ENCODE data around the gene FNDC1. TPM values are rescaled to one million over a fixed set of nuclear protein-coding genes. Genes with fewer than 3 reads are reported as not detected.

FNDC1 gene
- total RNA-seq, 1 experiment from 2014 or later, result not detected

DNA sequence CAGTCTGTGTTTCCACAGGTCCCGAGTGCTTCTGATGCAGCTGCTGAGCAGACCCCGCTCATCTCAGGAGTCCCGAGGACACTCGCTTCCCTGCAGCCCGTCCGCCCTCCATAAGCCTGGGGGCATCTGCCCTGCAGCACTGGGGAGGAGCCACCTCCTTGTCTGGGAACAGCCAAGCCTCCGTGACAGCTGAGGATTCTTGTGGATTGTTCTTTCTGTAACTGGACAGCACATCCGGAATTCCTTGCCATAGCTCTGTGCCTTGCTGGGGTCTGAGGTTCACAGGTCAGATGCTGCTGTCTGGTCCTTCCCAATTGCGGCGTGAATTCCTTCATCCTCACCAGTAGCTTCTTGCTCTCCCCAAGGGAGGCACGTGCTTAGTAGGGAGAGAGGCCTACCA, 38.4 kb upstream of the FNDC1 start:
- ChIA-PET CTCF (no interaction called here), POLR2A (no interaction called here)
- no peak for DNase-seq
- H3K4me1 Mint-ChIP-seq (ENCODE audit: low read depth, unreplicated experiment), result no peaks in the 10 kb centered on the region
- Histone ChIP-seq H3K27me3 (replicated peaks; ENCODE audit: control insufficient read depth, insufficient read depth, low read length) (no peaks in the 10 kb centered on the region), H3K36me3 (ENCODE audit: control insufficient read depth, insufficient read depth, low read length) (no peaks in the 10 kb centered on the region), H3K4me1 (no peaks in the 10 kb centered on the region), H3K9me3 (no peaks in the 10 kb centered on the region), H3K4me3 (ENCODE audit: low read depth, low read length) (no peak overlapping the region)
- H3K27me3 Mint-ChIP-seq (ENCODE audit: insufficient read depth, unreplicated experiment), result peaks cover 15% of the 10 kb centered on the region
- no TSS peak for BruUV-seq (replicated peaks)
- no peaks in the 10 kb centered on the region for H3K9me3 Mint-ChIP-seq (ENCODE audit: unreplicated experiment)
- intact Hi-C loops (cut with micrococcal nuclease; ENCODE audit: unreplicated experiment), result no loop called here
- TF ChIP-seq, protein P1, sequence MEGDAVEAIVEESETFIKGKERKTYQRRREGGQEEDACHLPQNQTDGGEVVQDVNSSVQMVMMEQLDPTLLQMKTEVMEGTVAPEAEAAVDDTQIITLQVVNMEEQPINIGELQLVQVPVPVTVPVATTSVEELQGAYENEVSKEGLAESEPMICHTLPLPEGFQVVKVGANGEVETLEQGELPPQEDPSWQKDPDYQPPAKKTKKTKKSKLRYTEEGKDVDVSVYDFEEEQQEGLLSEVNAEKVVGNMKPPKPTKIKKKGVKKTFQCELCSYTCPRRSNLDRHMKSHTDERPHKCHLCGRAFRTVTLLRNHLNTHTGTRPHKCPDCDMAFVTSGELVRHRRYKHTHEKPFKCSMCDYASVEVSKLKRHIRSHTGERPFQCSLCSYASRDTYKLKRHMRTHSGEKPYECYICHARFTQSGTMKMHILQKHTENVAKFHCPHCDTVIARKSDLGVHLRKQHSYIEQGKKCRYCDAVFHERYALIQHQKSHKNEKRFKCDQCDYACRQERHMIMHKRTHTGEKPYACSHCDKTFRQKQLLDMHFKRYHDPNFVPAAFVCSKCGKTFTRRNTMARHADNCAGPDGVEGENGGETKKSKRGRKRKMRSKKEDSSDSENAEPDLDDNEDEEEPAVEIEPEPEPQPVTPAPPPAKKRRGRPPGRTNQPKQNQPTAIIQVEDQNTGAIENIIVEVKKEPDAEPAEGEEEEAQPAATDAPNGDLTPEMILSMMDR (IDR thresholded peaks at IDR 0.05; ENCODE audit: insufficient read depth in 1 of 2, low read depth in 1 of 2, low read length in 1 of 2, severe bottlenecking in 1 of 2, unreplicated experiment in 1 of 2), result no peak
- no peak overlapping the region for H3K4me3 Mint-ChIP-seq (ENCODE audit: unreplicated experiment)
- no peak overlapping the region for H3K27ac Mint-ChIP-seq (ENCODE audit: unreplicated experiment)
- no peaks in the 10 kb centered on the region for H3K36me3 Mint-ChIP-seq (ENCODE audit: insufficient read depth, unreplicated experiment)

DNA sequence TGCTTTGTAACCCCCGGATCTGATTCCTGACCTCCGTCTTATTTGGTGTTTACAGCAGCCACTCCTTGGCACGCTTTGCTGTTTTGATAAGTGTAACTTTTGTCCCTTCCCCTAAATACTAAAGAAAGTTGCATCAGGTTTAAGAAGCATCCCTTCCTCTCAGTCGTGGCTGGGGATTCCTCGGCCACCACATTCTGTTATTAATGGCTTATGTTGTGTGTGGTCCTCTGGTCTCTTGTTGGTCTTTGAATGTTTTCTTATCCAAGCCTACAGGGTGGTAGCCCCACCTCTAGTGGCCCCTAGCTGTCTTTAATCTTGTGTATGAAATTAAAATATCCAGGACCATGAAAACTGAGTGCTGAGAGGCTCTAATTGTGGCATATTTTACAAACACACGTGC, 37.5 kb upstream of the FNDC1 start:
- DNase-seq, result no peak
- Histone ChIP-seq H3K4me3 (ENCODE audit: low read depth, low read length) (no peak overlapping the region), H3K27me3 (replicated peaks; ENCODE audit: control insufficient read depth, insufficient read depth, low read length) (no peaks in the 10 kb centered on the region; the same call in 1 of the 2 replicates), H3K4me1 (no peaks in the 10 kb centered on the region), H3K9me3 (no peaks in the 10 kb centered on the region), H3K36me3 (ENCODE audit: control insufficient read depth, insufficient read depth, low read length) (no peaks in the 10 kb centered on the region)
- POLR2A ChIA-PET, result no interaction called here
- H3K9me3 Mint-ChIP-seq (ENCODE audit: unreplicated experiment), result no peaks in the 10 kb centered on the region
- H3K4me3 Mint-ChIP-seq (ENCODE audit: unreplicated experiment), result no peak overlapping the region
- peaks cover 19% of the 10 kb centered on the region for H3K27me3 Mint-ChIP-seq (ENCODE audit: insufficient read depth, unreplicated experiment)
- H3K4me1 Mint-ChIP-seq (ENCODE audit: low read depth, unreplicated experiment), result no peaks in the 10 kb centered on the region
- TF ChIP-seq, protein P1 (IDR thresholded peaks at IDR 0.05; ENCODE audit: insufficient read depth in 1 of 2, low read depth in 1 of 2, low read length in 1 of 2, severe bottlenecking in 1 of 2, unreplicated experiment in 1 of 2), result no peak
- H3K27ac Mint-ChIP-seq (ENCODE audit: unreplicated experiment), result no peak overlapping the region
- intact Hi-C loops (cut with micrococcal nuclease; ENCODE audit: unreplicated experiment), result no loop called here
- no peaks in the 10 kb centered on the region for H3K36me3 Mint-ChIP-seq (ENCODE audit: insufficient read depth, unreplicated experiment)
- no TSS peak for BruUV-seq (replicated peaks)
- CTCF ChIA-PET, result no interaction called here

DNA sequence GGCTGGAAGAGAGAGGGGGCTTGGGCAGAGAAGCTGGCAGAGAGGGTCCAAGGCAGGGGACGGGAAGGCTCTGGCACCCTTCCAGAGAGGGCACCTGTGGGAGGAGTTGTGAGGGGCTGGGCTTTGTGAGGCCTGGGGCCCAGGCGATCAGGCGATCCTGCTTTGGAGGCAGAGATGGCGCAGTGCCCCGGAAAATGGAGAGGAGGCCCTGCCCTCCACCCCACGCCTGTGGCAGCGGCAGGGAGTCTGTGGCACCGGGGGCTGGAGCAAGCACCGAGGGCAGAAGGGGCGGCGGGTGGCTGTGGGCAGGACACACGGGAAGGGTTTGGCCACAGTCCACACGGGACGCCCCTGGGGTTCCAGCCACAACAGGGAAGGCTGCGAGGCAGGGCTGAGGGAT, 36.5 kb upstream of the FNDC1 start:
- Mint-ChIP-seq H3K27ac (ENCODE audit: unreplicated experiment) (no peak overlapping the region), H3K4me1 (ENCODE audit: low read depth, unreplicated experiment) (no peaks in the 10 kb centered on the region), H3K9me3 (ENCODE audit: unreplicated experiment) (no peaks in the 10 kb centered on the region), H3K27me3 (ENCODE audit: insufficient read depth, unreplicated experiment) (peaks cover 24% of the 10 kb centered on the region), H3K4me3 (ENCODE audit: unreplicated experiment) (no peak overlapping the region), H3K36me3 (ENCODE audit: insufficient read depth, unreplicated experiment) (no peaks in the 10 kb centered on the region)
- Histone ChIP-seq H3K9me3 (no peaks in the 10 kb centered on the region), H3K27me3 (replicated peaks; ENCODE audit: control insufficient read depth, insufficient read depth, low read length) (no peaks in the 10 kb centered on the region; the same call in 1 of the 2 replicates), H3K4me3 (ENCODE audit: low read depth, low read length) (no peak overlapping the region), H3K36me3 (ENCODE audit: control insufficient read depth, insufficient read depth, low read length) (no peaks in the 10 kb centered on the region), H3K4me1 (no peaks in the 10 kb centered on the region)
- CTCF ChIA-PET, result no interaction called here
- POLR2A ChIA-PET, result no interaction called here
- DNase-seq, result no peak
- TF ChIP-seq, protein P1 (IDR thresholded peaks at IDR 0.05; ENCODE audit: insufficient read depth in 1 of 2, low read depth in 1 of 2, low read length in 1 of 2, severe bottlenecking in 1 of 2, unreplicated experiment in 1 of 2), result no peak
- no TSS peak for BruUV-seq (replicated peaks)
- intact Hi-C loops (cut with micrococcal nuclease; ENCODE audit: unreplicated experiment), result no loop called here
